HUDEP-2 (cell line): ENCODE measurements around the gene XKR8.

Source experiments
- DNase-seq, 76 experiments: peaks; one replicate each; lab custom pipeline; 2025; ENCODE audit not compliant: unreplicated experiment in 76 of 76; lab: John Stamatoyannopoulos, UW

XKR8 gene

GRCh38 chr1:27954186-27954585 lies 5.6 kb upstream of the XKR8 start:
- no peak for DNase-seq

- DNase-seq, result no peak
These were observed 4.7 kb upstream of the XKR8 start for GRCh38 chr1:27955076-27955475.

DNA sequence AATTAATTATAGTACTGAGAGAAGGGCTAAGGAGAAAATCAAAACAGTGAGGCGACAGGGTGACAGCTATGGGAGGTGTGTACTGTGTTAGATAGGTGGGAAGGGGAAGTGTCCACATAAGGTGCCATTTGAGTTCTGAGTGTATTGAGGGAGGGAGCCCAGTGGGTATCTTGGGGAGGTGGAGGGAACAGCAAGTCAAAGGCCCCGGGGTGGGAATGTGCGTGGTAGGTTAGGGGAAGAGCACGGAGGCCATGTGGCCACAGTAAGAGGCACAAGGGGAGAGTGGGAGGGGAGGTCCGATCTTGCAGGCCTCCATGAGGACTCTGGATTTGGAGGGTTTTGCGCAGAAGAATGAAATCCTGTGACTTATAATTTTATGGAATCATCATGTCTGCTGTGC lies 3.0 kb upstream of the XKR8 start:
- no peak for DNase-seq

DNA sequence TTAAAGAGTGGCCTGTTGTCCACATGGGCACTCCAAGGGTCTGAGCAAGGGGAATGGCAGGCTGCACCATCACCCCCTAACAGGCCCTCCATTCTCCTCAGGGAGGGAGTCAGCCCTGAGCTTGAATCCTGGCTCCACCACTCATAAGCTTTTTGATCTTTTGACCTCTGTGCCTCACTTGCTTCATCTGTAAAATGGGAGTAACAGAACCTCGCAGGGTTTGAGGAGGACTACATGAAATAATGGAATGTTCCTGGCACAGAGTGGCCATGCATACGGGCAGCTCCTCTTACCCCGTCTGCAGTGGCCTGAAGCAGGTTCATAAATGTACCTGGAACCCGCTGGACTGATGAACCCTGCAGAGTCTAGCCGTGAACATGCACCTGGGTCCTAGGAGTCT lies 2.1 kb upstream of the XKR8 start:
- no peak for DNase-seq

DNA sequence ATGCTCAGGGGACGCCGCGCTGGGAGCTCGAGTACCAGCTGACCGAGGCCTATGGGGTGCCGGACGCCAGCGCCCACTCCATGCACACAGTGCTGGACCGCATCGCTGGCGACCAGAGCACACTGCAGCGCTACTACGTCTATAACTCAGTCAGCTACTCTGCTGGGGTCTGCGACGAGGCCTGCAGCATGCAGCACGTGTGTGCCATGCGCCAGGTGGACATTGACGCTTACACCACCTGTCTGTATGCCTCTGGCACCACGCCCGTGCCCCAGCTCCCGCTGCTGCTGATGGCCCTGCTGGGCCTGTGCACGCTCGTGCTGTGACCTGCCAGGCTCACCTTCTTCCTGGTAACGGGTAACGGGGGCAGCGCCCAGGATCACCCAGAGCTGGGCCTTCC lies 1.3 kb upstream of the XKR8 start:
- DNase-seq, result no peak

DNA sequence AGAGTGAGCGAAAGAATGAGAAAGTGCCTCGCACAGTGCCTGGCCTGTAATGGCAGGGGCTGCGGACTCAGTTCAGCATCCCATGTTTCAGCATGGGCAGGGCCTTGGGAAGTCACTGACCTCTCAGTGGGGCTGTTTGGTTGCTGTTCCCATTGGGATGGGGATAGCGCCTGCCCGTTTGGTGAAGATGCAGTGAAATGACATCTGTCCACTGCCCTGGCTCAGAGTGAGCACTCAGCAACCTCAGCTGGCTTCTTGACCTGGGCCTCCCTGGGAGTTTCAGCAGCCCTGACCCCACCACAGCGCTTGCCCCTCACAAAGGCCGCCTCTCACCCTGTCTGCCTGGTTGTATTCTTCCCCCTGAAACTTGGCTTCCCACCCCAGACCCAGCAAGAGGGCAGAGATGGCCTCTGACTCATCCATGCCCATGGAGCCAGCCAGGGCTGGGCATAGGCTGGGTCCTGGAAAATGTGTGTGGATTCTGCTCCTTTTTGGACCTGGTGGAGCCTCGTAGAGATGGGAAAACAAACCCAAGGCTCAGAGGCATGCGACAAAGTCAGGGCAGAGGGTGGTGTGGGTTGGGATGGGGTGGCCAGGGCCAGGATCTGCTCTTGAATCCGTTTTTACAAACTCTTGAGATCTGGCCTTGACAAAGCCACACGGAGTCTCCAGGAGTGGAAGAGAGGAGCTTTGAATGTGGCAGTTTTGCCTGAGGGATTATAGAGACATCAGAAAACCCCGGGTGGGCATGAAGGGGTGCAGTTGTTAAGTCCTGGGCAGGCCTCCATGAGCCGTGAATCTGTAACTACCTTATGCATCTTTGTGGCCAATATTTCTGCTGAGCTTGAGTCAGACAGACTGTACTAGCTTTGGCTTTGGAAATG lies 1.2 kb downstream of the XKR8 start:
- DNase-seq, result no peak

DNA sequence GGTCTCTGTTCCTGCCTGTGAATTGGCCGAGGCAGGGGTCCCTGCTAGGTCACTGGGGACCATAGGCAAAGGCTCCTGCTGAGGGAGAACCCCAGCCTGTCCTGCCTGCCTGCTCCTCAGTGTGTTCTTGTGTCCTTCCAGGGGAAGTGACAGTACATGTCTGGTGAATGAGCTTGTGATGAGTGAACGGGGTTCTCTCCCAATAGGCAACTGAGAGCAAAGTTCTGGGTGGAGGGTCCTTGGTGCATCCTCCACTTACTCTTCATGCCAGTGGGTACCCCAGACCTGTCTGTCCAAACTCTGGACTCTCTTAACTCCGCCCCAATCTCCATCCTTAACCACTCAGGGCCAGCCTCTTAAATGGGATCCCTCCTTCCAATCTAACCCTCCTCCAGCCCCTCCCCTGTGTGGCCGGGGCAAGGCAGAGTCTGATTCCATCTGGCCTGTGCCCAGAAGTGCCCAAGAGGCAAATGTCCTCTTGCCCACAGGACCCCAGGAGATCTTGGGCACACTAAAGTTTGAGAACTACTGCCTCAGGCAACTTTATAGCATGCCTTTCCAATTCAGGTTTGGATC lies 2.0 kb downstream of the XKR8 start:
- peak in 1 of 76 experiments; percentile 6 for DNase-seq

GRCh38 chr1:27963393-27963792 lies 3.6 kb downstream of the XKR8 start:
- DNase-seq, result no peak

GRCh38 chr1:27966402-27967105 lies 6.8 kb downstream of the XKR8 start:
- no peak for DNase-seq

- no peak for DNase-seq
These were observed 7.5 kb downstream of the XKR8 start for GRCh38 chr1:27967106-27967883.

DNA sequence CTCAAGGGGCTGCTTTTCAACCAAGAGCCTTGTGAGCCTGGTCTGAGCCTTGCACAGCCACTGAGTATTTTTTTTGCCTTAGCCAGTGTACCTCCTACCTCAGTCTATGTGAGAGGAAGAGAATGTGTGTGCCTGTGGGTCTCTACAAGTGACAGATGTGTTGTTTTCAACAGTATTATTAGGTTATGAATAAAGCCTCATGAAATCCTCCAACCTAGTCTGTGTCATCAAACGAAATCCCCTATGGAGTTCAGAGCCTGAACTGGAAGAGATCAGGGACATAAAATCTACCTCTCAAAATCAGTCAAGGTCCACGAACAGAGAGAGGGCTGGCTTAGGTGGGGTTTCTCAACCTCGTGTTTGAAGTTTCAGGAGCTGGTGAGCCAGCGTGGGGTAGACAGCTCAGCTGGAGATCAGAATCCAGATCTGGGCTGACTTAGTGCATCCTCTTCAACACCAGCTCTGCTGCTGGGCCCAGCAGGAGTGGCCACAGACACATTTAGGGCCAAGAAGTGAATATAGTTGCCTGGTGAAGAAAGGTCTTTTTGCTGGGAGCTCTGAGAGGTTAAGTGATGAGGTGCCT lies 8.2 kb downstream of the XKR8 start:
- DNase-seq, result no peak

DNA sequence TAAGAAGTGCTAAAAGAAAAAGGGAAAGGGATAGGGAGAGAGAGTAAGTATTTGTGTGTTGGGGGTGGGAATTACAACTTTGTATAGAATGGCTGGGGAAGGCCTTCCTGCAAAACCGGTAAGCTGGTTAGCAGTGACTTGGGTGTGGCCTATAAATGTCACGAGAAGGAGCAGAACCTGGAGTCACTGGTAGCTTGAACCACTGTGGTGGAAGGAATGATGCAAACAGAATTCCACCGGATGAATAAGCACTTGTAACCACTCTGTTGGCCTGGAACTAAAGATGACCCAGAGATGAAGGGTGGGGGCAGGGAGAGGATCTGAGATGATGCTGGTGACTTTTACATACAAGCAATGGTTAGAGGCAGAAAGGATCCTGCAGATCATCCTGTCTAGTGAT lies 8.9 kb downstream of the XKR8 start:
- DNase-seq, result no peak

DNA sequence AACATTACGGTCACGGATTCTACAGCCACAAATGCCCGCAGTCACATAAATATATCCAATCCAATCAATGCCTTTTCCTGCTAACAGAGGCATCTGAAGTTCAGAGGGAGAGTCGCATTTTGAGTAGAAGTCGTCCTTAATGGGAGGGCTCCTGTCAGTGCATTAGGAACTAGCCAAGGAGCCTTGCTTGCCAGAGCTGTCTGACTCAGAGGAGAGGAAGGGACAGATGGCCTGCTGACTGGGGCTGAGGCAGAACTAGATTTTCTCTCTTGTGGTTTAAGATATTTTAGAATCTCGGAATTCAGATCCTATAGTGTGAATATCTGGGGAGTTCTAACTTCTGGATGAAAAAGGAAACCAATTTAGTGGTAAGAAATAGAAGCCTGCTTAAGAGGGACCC lies 10.6 kb downstream of the XKR8 start:
- DNase-seq, result no peak

- no peak for DNase-seq
These were observed 11.9 kb downstream of the XKR8 start for GRCh38 chr1:27971674-27972073.

- DNase-seq, result no peak
These were observed 12.4 kb downstream of the XKR8 start for GRCh38 chr1:27972141-27972540.

GRCh38 chr1:27973771-27974416 lies 14.1 kb downstream of the XKR8 start:
- no peak for DNase-seq

DNA sequence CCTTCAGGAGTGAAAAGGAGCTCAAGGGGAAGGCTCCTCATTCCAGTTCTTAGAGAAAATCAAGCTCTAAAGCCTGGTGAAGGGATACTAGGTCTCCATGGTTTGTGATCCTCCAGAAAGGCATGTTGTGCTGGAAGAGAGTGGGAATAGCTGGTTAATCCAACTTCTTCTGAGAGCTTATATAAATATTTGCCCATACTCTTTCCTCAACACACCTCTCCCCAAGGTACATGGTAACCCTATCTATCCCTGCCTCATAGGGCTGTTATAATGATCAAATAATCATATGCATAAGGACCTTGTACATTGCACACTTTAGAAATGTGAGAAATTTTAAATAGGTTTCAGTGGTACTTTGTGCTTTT lies 14.6 kb downstream of the XKR8 start:
- DNase-seq, result no peak

DNA sequence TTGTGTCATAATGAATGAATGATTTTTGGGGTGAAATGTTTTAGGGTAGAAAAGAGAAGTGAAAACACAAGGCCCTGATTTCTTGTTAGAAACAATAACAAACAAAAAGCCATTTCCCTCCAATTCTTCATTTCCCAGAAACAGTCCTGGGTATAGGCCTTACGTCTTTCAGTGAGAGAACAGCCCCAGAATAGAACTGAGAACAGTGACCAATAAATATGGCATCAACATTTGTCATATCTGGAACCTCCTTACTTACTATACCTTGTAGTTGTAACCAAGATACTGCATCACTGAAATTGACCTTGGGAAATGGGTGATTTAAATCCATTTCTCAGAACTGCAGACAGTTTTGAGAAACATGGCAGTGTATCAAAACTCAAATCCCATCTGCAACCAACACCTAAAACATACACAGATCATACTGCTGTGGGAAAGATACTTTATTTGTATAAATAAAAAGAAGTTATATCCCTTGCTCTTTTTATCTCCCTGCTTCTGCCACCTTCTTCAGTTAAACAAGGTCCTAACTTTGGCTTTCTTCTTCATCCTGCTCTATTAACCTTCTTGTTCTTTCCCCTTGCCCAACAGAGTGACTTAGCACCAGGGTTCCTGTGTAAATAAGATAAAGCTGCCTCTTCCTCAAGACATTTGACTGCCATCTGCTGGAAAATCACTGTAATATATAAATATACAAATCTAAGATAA lies 19.5 kb downstream of the XKR8 start:
- peak in 34 of 76 experiments; percentile 7 to 75 (median 42) for DNase-seq

DNA sequence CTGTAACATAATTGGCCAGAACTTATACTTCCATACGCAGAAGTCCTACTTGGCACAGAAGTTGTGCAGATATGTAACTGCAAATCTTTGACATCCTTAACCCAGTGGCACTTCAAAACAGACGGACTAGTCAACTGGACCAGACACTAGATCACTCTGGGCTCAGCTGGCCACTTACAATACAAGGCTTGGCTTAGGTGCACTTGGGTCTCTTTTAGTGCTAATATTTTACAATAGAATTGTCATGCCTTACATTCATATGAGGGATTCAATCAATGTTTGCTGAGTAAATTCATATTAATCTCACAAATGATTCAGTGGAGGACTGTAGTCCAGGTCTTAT lies 20.1 kb downstream of the XKR8 start:
- DNase-seq, result no peak
